Erythroblast (primary cell): ENCODE data around the gene SNRNP25.

ENCODE experiments used
- GATA1 ChIP-seq: IDR thresholded peaks from 2 replicates; pipeline ENCODE4 v1.6.1; 2011; ENCODE audit warnings: low read depth, mild to moderate bottlenecking, control low read depth, low read length, moderate library complexity
- POLR2A ChIP-seq: IDR thresholded peaks from 2 replicates; pipeline ENCODE4 v1.6.1; 2011; ENCODE audit warnings: mild to moderate bottlenecking, low read length

GRCh38 chr16:106623-107324 lies 53.1 kb downstream of the SNRNP25 start:
- no peak for TF ChIP-seq POLR2A
- no peak for TF ChIP-seq GATA1
